ENCODE data around the gene MMP28.

GRCh38 chr17:35734396-35734795, 61.0 kb downstream of the MMP28 start:
- TF ChIP-seq CEBPB (IDR thresholded peaks at IDR 0.05) (no peak), YY1 (IDR thresholded peaks at IDR 0.05; ENCODE audit: low read depth) (no peak)
